ENCODE data around the gene TAL1.

Gene TAL1

DNA sequence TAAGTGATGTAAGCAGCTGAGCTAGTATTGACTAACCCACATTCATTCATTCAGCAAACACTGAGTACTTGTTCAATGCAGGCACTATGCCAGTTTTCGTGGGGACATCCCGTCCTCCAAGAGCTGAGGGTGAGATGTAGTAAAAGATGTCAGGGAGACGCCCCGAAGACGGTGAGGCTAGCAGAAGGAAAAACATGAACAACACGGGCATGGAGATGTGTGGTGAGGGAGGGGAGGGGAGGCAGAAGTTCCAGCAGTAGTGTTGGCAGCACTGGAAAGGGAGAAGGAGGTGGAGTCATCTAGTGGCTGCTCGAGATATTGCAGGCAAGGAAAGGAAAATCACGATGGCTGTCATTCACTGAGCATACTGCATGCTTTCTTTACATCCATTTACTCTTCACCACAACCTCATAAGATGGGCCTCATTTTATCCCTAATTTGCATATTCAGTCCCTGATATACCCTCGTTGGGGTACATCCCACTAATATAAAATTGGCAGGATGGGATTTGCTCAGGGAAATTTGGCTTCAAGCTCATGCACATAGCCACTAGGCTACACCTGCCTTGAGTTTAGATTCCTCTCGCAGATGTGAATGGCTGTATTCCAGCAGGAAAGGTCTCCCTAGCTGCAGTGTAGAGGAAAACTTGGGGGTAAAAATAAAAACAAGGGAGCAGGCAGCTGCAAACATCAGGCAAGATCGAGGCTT is 56.6 kb downstream of the TAL1 start:
- DNase-seq (ENCODE audit: low spot score): peak; percentile 76

DNA sequence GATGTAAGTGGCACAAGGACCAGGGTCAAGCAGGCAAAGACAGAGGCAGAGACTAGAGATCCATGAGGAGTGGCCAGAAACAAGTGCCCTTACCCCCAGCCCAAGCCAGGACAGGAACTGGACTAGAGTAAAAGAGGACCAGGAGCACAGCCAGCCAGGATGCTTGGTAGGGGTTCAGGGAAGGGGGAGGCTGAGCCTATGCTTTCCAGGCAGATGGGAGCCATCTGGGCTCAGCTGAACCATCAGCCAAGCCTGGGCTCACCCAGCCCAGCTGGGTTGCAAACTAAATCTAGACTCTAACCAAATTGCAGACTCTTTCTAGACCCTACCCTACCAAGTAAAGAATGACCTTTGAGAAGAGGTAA is 57.4 kb downstream of the TAL1 start:
- no peak for DNase-seq (ENCODE audit: low spot score)

DNA sequence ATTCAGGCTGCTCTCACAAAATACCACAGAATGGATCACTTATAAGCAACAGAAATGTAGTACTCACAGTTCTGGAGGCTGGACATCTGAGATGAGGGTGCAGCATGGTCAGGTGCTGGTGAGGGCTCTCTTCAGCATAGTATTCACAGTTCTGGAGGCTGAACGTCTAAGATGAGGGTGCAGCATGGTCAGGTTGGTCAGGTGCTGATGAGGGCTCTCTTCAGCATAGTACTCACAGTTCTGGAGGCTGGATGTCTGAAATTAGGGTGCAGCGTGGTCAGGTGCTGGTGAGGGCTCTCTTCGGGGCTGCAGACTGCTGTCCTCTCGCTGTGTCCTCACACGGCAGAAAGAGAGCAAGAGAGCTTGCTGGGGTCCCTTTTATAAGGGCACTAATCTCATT is 59.2 kb downstream of the TAL1 start:
- no peak for DNase-seq (ENCODE audit: low spot score)
